Right lobe of liver (tissue), 4 donors: ENCODE results near the gene IL33.

Experiments used
- POLR2A ChIP-seq: fragments of 450-650 bp; IDR thresholded peaks from one replicate; pipeline ENCODE4 v1.6.1; 2017; ENCODE audit warnings: antibody characterized with exemption, mild to moderate bottlenecking
- TF ChIP-seq, protein P1 (sequence below), 4 donors: fragments of 200-600 bp in 3 of 4; fragments of 450-650 bp in 1 of 4; IDR thresholded peaks; one replicate each; pipeline versions ENCODE4 v1.5.1 to v1.8.0; 2016 to 2022; ENCODE audit warnings: antibody characterized with exemption in 4 of 4, mild to moderate bottlenecking in 2 of 4
- donor health status: DM: no; HTN: no; CAD: no.
- donor health status: DM: no; HTN: no; CAD: no.
- donor health status: DM: no; HTN: yes; CAD: no.

DNA sequence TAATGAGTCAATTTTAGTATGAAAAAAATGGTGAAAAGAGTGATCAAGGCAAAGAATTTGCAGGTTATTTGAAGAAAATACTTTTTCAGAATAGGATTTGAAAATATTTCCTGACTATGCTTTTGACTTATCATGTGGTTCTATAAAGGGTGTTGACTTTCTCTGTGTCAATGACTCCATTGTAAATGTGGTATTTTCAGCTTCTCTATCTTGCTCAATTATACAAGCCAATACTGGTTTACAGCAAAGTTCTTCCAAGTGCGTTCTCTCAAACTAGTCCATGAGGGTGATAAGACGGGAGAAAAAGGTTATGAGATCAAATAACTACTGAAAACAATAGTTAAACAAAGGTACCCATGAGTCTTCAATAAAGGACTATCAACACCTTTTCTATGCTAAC, 21.7 kb downstream of the IL33 start:
- TF ChIP-seq, protein P1, sequence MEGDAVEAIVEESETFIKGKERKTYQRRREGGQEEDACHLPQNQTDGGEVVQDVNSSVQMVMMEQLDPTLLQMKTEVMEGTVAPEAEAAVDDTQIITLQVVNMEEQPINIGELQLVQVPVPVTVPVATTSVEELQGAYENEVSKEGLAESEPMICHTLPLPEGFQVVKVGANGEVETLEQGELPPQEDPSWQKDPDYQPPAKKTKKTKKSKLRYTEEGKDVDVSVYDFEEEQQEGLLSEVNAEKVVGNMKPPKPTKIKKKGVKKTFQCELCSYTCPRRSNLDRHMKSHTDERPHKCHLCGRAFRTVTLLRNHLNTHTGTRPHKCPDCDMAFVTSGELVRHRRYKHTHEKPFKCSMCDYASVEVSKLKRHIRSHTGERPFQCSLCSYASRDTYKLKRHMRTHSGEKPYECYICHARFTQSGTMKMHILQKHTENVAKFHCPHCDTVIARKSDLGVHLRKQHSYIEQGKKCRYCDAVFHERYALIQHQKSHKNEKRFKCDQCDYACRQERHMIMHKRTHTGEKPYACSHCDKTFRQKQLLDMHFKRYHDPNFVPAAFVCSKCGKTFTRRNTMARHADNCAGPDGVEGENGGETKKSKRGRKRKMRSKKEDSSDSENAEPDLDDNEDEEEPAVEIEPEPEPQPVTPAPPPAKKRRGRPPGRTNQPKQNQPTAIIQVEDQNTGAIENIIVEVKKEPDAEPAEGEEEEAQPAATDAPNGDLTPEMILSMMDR (IDR thresholded peaks at IDR 0.05), result no peak
- TF ChIP-seq POLR2A, result no peak
